WTC11 (cell line): ENCODE results near the gene MAP4.

Experiments
- ATF1 ChIP-seq: sonication (generic); formaldehyde crosslinking; IDR thresholded peaks from 2 replicates; pipeline ENCODE4 v1.8.1; 2023; ENCODE audit warnings: mild to moderate bottlenecking, moderate library complexity, missing genetic modification reagents
- ATF3 ChIP-seq: sonication (generic); formaldehyde crosslinking; conservative IDR thresholded peaks from 2 replicates; pipeline ENCODE4 v1.8.1; 2022; ENCODE audit warnings: mild to moderate bottlenecking, missing genetic modification reagents
- CREM ChIP-seq: sonication (generic); formaldehyde crosslinking; IDR thresholded peaks from 2 replicates; pipeline ENCODE4 v1.8.1; 2022; ENCODE audit warnings: mild to moderate bottlenecking, missing genetic modification reagents, moderate library complexity
- CTCF ChIP-seq: fragments of 200-600 bp; IDR thresholded peaks from 2 replicates; pipeline ENCODE4 v1.8.0; 2022; ENCODE audit warnings: antibody characterized with exemption
- E2F5 ChIP-seq: sonication (generic); formaldehyde crosslinking; IDR thresholded peaks from 2 replicates; pipeline ENCODE4 v1.8.1; 2022; ENCODE audit warnings: mild to moderate bottlenecking, moderate library complexity, missing genetic modification reagents
- JUN ChIP-seq: sonication (generic); formaldehyde crosslinking; IDR thresholded peaks from 2 replicates; pipeline ENCODE4 v1.8.0; 2023; ENCODE audit warnings: mild to moderate bottlenecking, missing genetic modification reagents
- NFE2L1 ChIP-seq: sonication (generic); formaldehyde crosslinking; IDR thresholded peaks from 2 replicates; pipeline ENCODE4 v1.8.1; 2023; ENCODE audit warnings: missing genetic modification reagents
- STAT6 ChIP-seq: sonication (generic); formaldehyde crosslinking; conservative IDR thresholded peaks from 2 replicates; pipeline ENCODE4 v1.8.1; 2023; ENCODE audit warnings: mild to moderate bottlenecking, low read depth, missing genetic modification reagents, moderate library complexity
- TP53 ChIP-seq: sonication (generic); formaldehyde crosslinking; IDR thresholded peaks from 2 replicates; pipeline ENCODE4 v1.8.1; 2023; ENCODE audit warnings: mild to moderate bottlenecking, missing genetic modification reagents
- ZMAT4 ChIP-seq: fragments of 250-450 bp; sonication (Bioruptor Pico); IDR thresholded peaks from 2 replicates; pipeline ENCODE4 v1.9.0; 2021; ENCODE audit warnings: mild to moderate bottlenecking
- ZNF512 ChIP-seq: sonication (generic); formaldehyde crosslinking; IDR thresholded peaks from 2 replicates; pipeline ENCODE4 v1.8.1; 2022; ENCODE audit warnings: missing genetic modification reagents, borderline replicate concordance

- no peak for TF ChIP-seq ZMAT4 (CRISPR knock-in tag)
- TF ChIP-seq CTCF, result no peak
- TF ChIP-seq ZNF512 (CRISPR knock-in tag), result no peak
- TF ChIP-seq E2F5, result no peak
- no peak for TF ChIP-seq JUN (CRISPR knock-in tag)
- TF ChIP-seq TP53 (CRISPR knock-in tag), result no peak
- TF ChIP-seq CREM (CRISPR knock-in tag), result no peak
- no peak for TF ChIP-seq ATF1
- no peak for TF ChIP-seq STAT6 (CRISPR knock-in tag)
- TF ChIP-seq ATF3 (CRISPR knock-in tag), result no peak
- no peak for TF ChIP-seq NFE2L1 (CRISPR knock-in tag)
Measured at GRCh38 chr3:47985381-47985780, 30.8 kb downstream of the MAP4 start.
